Esophagus muscularis mucosa (tissue), 4 donors: ENCODE measurements around the gene CXCL8.

Experiments
- EP300 ChIP-seq: sonication (generic); formaldehyde crosslinking; IDR thresholded peaks from one replicate; pipeline ENCODE4 v1.6.1; 2017; ENCODE audit warnings: antibody characterized with exemption
- POLR2A ChIP-seq: fragments of 450-650 bp; IDR thresholded peaks from one replicate; pipeline ENCODE4 v1.6.1; 2017; ENCODE audit warnings: antibody characterized with exemption, moderate library complexity, mild to moderate bottlenecking, low read depth
- POLR2AphosphoS5 ChIP-seq, 2 donors: sonication (generic); formaldehyde crosslinking; IDR thresholded peaks; one replicate each; pipeline ENCODE4 v1.6.1; 2017; ENCODE audit warnings: antibody characterized with exemption in 2 of 2
- TF ChIP-seq, protein P1 (sequence below), 3 experiments: fragments of 200-600 bp in 2 of 3; fragments of 450-650 bp in 1 of 3; sonication (generic) in 2 of 3; IDR thresholded peaks; one replicate each; pipeline ENCODE4 v1.5.1; 2017 to 2019; ENCODE audit warnings: antibody characterized with exemption in 3 of 3, mild to moderate bottlenecking in 2 of 3, moderate library complexity in 1 of 3

DNA sequence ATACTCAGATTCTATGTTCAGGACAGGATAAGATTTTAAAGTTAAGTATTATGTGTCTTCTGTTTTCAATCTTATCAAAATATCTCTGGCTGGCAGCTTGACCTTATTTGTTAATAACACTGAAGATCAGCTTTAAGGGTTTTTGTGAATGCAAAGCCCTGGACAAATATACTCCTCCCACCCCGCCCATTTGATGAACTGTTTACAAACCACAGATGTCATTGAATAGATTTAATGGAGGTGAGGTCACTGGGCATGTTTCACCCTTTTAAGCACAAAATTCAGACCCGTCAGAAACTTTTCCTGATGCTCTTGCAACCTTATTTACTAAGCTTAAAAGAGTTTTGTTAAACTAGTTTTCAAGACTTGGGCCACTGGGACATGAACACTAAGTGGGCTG, 10.1 kb upstream of the CXCL8 start:
- TF ChIP-seq, protein P1, sequence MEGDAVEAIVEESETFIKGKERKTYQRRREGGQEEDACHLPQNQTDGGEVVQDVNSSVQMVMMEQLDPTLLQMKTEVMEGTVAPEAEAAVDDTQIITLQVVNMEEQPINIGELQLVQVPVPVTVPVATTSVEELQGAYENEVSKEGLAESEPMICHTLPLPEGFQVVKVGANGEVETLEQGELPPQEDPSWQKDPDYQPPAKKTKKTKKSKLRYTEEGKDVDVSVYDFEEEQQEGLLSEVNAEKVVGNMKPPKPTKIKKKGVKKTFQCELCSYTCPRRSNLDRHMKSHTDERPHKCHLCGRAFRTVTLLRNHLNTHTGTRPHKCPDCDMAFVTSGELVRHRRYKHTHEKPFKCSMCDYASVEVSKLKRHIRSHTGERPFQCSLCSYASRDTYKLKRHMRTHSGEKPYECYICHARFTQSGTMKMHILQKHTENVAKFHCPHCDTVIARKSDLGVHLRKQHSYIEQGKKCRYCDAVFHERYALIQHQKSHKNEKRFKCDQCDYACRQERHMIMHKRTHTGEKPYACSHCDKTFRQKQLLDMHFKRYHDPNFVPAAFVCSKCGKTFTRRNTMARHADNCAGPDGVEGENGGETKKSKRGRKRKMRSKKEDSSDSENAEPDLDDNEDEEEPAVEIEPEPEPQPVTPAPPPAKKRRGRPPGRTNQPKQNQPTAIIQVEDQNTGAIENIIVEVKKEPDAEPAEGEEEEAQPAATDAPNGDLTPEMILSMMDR (IDR thresholded peaks at IDR 0.05): no peak
- no peak for TF ChIP-seq POLR2AphosphoS5 (IDR thresholded peaks at IDR 0.05)
- TF ChIP-seq POLR2A: no peak
- TF ChIP-seq EP300: no peak
